H9 (cell line): ENCODE measurements around the gene ESRRB. TPM values are rescaled to one million over a fixed set of nuclear protein-coding genes. Genes with fewer than 3 reads are reported as not detected.

ENCODE experiments used
- DNase-seq: peaks from one replicate; pipeline ENCODE4 v3.0.0-alpha.2; 2017
- H2AFZ ChIP-seq: one replicate; pipeline ENCODE4 v1.6.1; 2013; ENCODE audit warnings: mild to moderate bottlenecking, low read length, control low read depth, moderate library complexity
- H2AK5ac ChIP-seq: 2 replicates; pipeline ENCODE4 v1.6.1; 2013; ENCODE audit warnings: low read length, control low read depth, mixed read lengths; ENCODE audit not compliant: insufficient read length
- H2BK120ac ChIP-seq: one replicate; pipeline ENCODE4 v1.6.1; 2013; ENCODE audit warnings: low read depth, mild to moderate bottlenecking, low read length, control low read depth, inconsistent platforms; ENCODE audit not compliant: poor library complexity, severe bottlenecking
- H2BK12ac ChIP-seq: 2 replicates; pipeline ENCODE4 v1.6.1; 2013; ENCODE audit warnings: low read length, control low read depth, mixed read lengths, low read depth; ENCODE audit not compliant: insufficient read length
- H2BK15ac ChIP-seq: 2 replicates; pipeline ENCODE4 v1.6.1; 2013; ENCODE audit warnings: low read depth, low read length, control low read depth
- H2BK20ac ChIP-seq: one replicate; pipeline ENCODE4 v1.6.1; 2013; ENCODE audit warnings: low read depth, mild to moderate bottlenecking, low read length, control low read depth, inconsistent platforms; ENCODE audit not compliant: poor library complexity, severe bottlenecking
- H2BK5ac ChIP-seq: 2 replicates; pipeline ENCODE4 v1.6.1; 2013; ENCODE audit warnings: low read length, control low read depth, mixed read lengths; ENCODE audit not compliant: insufficient read length
- H3K14ac ChIP-seq: 2 replicates; pipeline ENCODE4 v1.6.1; 2013; ENCODE audit warnings: low read length, control low read depth; ENCODE audit not compliant: insufficient read depth
- H3K18ac ChIP-seq: 2 replicates; pipeline ENCODE4 v1.6.1; 2013; ENCODE audit warnings: low read depth, mild to moderate bottlenecking, mixed read lengths, low read length, control low read depth; ENCODE audit not compliant: insufficient read length
- H3K23ac ChIP-seq: 2 replicates; pipeline ENCODE4 v1.6.1; 2013; ENCODE audit warnings: low read length, control low read depth, mixed read lengths, low read depth; ENCODE audit not compliant: insufficient read length
- H3K23me2 ChIP-seq: 2 replicates; pipeline ENCODE4 v1.6.1; 2013; ENCODE audit warnings: low read depth, mild to moderate bottlenecking, mixed read lengths, low read length, control low read depth; ENCODE audit not compliant: insufficient read length, poor library complexity, severe bottlenecking
- H3K27ac ChIP-seq: 2 replicates; pipeline ENCODE4 v1.5.1; 2013; ENCODE audit warnings: low read length, control low read depth, mixed read lengths, low read depth; ENCODE audit not compliant: insufficient read length
- H3K27me3 ChIP-seq: 2 replicates; pipeline ENCODE4 v1.6.1; 2013; ENCODE audit warnings: low read length, control low read depth, inconsistent platforms; ENCODE audit not compliant: insufficient read depth
- H3K4ac ChIP-seq: 2 replicates; pipeline ENCODE4 v1.6.1; 2013; ENCODE audit warnings: low read depth, mild to moderate bottlenecking, control low read depth, inconsistent platforms, low read length, moderate library complexity
- H3K4me1 ChIP-seq: 2 replicates; pipeline ENCODE4 v1.6.1; 2013; ENCODE audit warnings: low read length, control low read depth, inconsistent platforms; ENCODE audit not compliant: insufficient read depth
- H3K4me2 ChIP-seq: 2 replicates; pipeline ENCODE4 v1.6.1; 2013; ENCODE audit warnings: low read length, control low read depth, mixed read lengths; ENCODE audit not compliant: insufficient read length, insufficient read depth
- H3K56ac ChIP-seq: 2 replicates; pipeline ENCODE4 v1.6.1; 2013; ENCODE audit warnings: low read depth, mild to moderate bottlenecking, mixed read lengths, low read length, control low read depth; ENCODE audit not compliant: insufficient read length
- H3K79me1 ChIP-seq: 2 replicates; pipeline ENCODE4 v1.6.1; 2013; ENCODE audit warnings: low read depth, mild to moderate bottlenecking, moderate library complexity, low read length, control low read depth, inconsistent platforms; ENCODE audit not compliant: insufficient read depth, poor library complexity, severe bottlenecking
- H3K79me2 ChIP-seq: 2 replicates; pipeline ENCODE4 v1.6.1; 2013; ENCODE audit warnings: low read length, control low read depth, inconsistent platforms; ENCODE audit not compliant: insufficient read depth
- H3K9ac ChIP-seq: 2 replicates; pipeline ENCODE4 v1.6.1; 2013; ENCODE audit warnings: low read length, control low read depth, mixed read lengths; ENCODE audit not compliant: insufficient read length; ENCODE audit errors: extremely low read depth
- H3K9me3 ChIP-seq: one replicate; pipeline ENCODE4 v1.6.1; 2013; ENCODE audit warnings: low read depth, low read length, inconsistent platforms; ENCODE audit not compliant: control insufficient read depth
- H3T11ph ChIP-seq: one replicate; pipeline ENCODE4 v1.6.1; 2013; ENCODE audit warnings: mild to moderate bottlenecking, low read length, control low read depth, inconsistent platforms
- H4K20me1 ChIP-seq: one replicate; pipeline ENCODE4 v1.6.1; 2013; ENCODE audit not compliant: control insufficient read depth, insufficient read length, insufficient read depth
- H4K5ac ChIP-seq: 2 replicates; pipeline ENCODE4 v1.6.1; 2013; ENCODE audit warnings: low read depth, mild to moderate bottlenecking, mixed read lengths, low read length, control low read depth; ENCODE audit not compliant: insufficient read length
- H4K8ac ChIP-seq: replicated peaks from 2 replicates; pipeline ENCODE4 v1.6.1; 2013; ENCODE audit warnings: low read length, control low read depth, mixed read lengths, low read depth; ENCODE audit not compliant: insufficient read length
- H4K91ac ChIP-seq: 2 replicates; pipeline ENCODE4 v1.6.1; 2013; ENCODE audit warnings: low read depth, mild to moderate bottlenecking, moderate library complexity, mixed read lengths, low read length, control low read depth; ENCODE audit not compliant: insufficient read length
- H3K27ac Mint-ChIP-seq, 3 experiments: 2 replicates in 2 of 3; 3 replicates in 1 of 3; pipeline ENCODE4 v1.8.0; 2020 to 2021; ENCODE audit warnings: mixed read lengths in 3 of 3, mild to moderate bottlenecking in 1 of 3, moderate library complexity in 1 of 3
- H3K27me3 Mint-ChIP-seq: 2 replicates; pipeline ENCODE4 v1.8.0; 2021; ENCODE audit warnings: low read depth, mild to moderate bottlenecking, moderate library complexity, mixed read lengths
- H3K36me3 Mint-ChIP-seq, 3 experiments: 2 replicates in 2 of 3; 3 replicates in 1 of 3; pipeline ENCODE4 v1.8.0; 2020 to 2021; ENCODE audit warnings: low read depth in 3 of 3, mixed read lengths in 3 of 3; ENCODE audit not compliant: insufficient read depth in 1 of 3
- H3K4me1 Mint-ChIP-seq, 2 experiments: 2 replicates each; pipeline ENCODE4 v1.8.0; 2020; ENCODE audit warnings: mixed read lengths in 2 of 2
- H3K4me3 Mint-ChIP-seq, 2 experiments: 2 replicates in 1 of 2; 3 replicates in 1 of 2; pipeline ENCODE4 v1.8.0; 2020 to 2021; ENCODE audit warnings: mild to moderate bottlenecking in 2 of 2, mixed read lengths in 2 of 2, moderate library complexity in 1 of 2
- H3K9me3 Mint-ChIP-seq, 2 experiments: 2 replicates in 1 of 2; 3 replicates in 1 of 2; pipeline ENCODE4 v1.8.0; 2020; ENCODE audit warnings: mild to moderate bottlenecking in 2 of 2, mixed read lengths in 2 of 2, moderate library complexity in 1 of 2
- WGBS: extraction: QIAGEN DNeasy Blood & Tissue Kit; methylation state at CpG from one replicate; pipeline ENCODE4 v1.1.7; 2013; ENCODE audit warnings: missing lambda C conversion rate, low lambda C conversion rate, mixed read lengths; ENCODE audit not compliant: insufficient read length; ENCODE audit errors: extremely low coverage; 5-methylcytosine and 5-hydroxymethylcytosine counted together
- total RNA-seq: library from RNA; stranded (reverse); gene quantifications from 2 replicates; pipeline ENCODE4 v1.2.1, GENCODE V29; 2021
- TF ChIP-seq, protein P1 (sequence below): fragments of 200-600 bp; sonication (generic); conservative IDR thresholded peaks from 3 replicates; pipeline ENCODE4 v1.8.0; 2021; ENCODE audit warnings: antibody characterized with exemption, mild to moderate bottlenecking

The ESRRB gene
- total RNA-seq, 1 experiment from 2014 or later = 0.11 TPM

DNA sequence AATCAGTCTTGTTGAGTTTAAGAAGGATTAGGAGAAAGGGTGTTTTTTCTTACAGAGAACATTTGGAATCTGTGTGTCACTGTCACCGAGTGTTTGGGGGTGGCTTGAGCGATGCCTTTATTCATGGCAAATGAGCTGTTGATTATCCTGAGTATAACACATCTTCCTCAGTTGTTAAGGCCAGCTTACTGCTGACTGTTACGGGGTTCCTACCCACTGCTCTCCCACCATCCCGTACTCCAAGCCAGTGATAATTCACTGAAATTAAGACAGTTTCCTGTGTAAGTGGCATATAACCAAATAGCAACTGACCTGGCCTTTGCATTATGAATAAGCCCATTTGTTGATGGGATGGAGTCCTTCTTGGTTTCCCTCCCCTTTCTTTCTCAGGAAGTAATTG, 9.5 kb downstream of the ESRRB start:
- peaks cover 50% of the 10 kb centered on the region for H3K27me3 Mint-ChIP-seq
- Histone ChIP-seq H3K56ac (no peak overlapping the region), H3K23ac (no peak overlapping the region), H3K27me3 (no peaks in the 10 kb centered on the region), H3K9ac (no peak overlapping the region), H2AFZ (no peak overlapping the region), H3K4ac (no peak overlapping the region), H4K5ac (no peak overlapping the region), H4K91ac (no peak overlapping the region), H3K4me2 (no peak overlapping the region), H2BK120ac (no peak overlapping the region), H2BK5ac (no peak overlapping the region), H3K79me2 (no peaks in the 10 kb centered on the region), H3T11ph (no peak overlapping the region), H2AK5ac (no peak overlapping the region), H3K14ac (no peak overlapping the region), H3K27ac (no peak overlapping the region), H4K20me1 (no peaks in the 10 kb centered on the region), H3K4me1 (0 out of 2 replicates have a peak, but pooled peaks cover 2% of the 10 kb centered on the region), H2BK12ac (no peak overlapping the region), H4K8ac (no peak overlapping the region), H2BK20ac (no peak overlapping the region), H3K79me1 (no peaks in the 10 kb centered on the region), H2BK15ac (no peak overlapping the region), H3K18ac (no peak overlapping the region), H3K9me3 (no peaks in the 10 kb centered on the region), H3K23me2 (no peaks in the 10 kb centered on the region)
- peaks cover 0 to 7% of the 10 kb centered on the region in 2 experiments; a peak in 2 of 4 replicates for H3K4me1 Mint-ChIP-seq
- no peak overlapping the region for H3K27ac Mint-ChIP-seq
- no peaks in the 10 kb centered on the region for H3K9me3 Mint-ChIP-seq
- WGBS = no CpG with 5 or more reads among the region's 4 CpGs
- no peak overlapping the region for H3K4me3 Mint-ChIP-seq
- TF ChIP-seq, protein P1, sequence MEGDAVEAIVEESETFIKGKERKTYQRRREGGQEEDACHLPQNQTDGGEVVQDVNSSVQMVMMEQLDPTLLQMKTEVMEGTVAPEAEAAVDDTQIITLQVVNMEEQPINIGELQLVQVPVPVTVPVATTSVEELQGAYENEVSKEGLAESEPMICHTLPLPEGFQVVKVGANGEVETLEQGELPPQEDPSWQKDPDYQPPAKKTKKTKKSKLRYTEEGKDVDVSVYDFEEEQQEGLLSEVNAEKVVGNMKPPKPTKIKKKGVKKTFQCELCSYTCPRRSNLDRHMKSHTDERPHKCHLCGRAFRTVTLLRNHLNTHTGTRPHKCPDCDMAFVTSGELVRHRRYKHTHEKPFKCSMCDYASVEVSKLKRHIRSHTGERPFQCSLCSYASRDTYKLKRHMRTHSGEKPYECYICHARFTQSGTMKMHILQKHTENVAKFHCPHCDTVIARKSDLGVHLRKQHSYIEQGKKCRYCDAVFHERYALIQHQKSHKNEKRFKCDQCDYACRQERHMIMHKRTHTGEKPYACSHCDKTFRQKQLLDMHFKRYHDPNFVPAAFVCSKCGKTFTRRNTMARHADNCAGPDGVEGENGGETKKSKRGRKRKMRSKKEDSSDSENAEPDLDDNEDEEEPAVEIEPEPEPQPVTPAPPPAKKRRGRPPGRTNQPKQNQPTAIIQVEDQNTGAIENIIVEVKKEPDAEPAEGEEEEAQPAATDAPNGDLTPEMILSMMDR = no peak
- no peak for DNase-seq
- H3K36me3 Mint-ChIP-seq = no peaks in the 10 kb centered on the region
